Measurements from ENCODE around the gene ESPL1.

ESPL1 gene

GRCh38 chr12:53231921-53232645 lies 36.0 kb upstream of the ESPL1 start, which contains the start of gene RARG:
Gene RARG, minus strand, starts transcription at chr12:53232209. Its CDS starts 4,664 bp downstream, at chr12:53227545.
- no peak for DNase-seq

- DNase-seq = no peak
These were observed 35.2 kb upstream of the ESPL1 start for GRCh38 chr12:53232646-53233461.

GRCh38 chr12:53233671-53234121 lies 34.4 kb upstream of the ESPL1 start:
- no peak for DNase-seq

GRCh38 chr12:53234271-53234914 lies 33.7 kb upstream of the ESPL1 start:
- no peak for DNase-seq

GRCh38 chr12:53235164-53235563 lies 32.9 kb upstream of the ESPL1 start:
- DNase-seq = no peak

GRCh38 chr12:53235742-53236442 lies 32.2 kb upstream of the ESPL1 start:
- DNase-seq = no peak

- DNase-seq = no peak
These were observed 31.5 kb upstream of the ESPL1 start for GRCh38 chr12:53236443-53237111.

GRCh38 chr12:53239643-53240258 lies 28.3 kb upstream of the ESPL1 start:
- DNase-seq = no peak

- no peak for DNase-seq
These were observed 26.3 kb upstream of the ESPL1 start for GRCh38 chr12:53241623-53242412.

GRCh38 chr12:53244337-53244736 lies 23.8 kb upstream of the ESPL1 start:
- no peak for DNase-seq

- DNase-seq = no peak
These were observed 22.8 kb upstream of the ESPL1 start for GRCh38 chr12:53245286-53245685.

- peak; percentile 16 for DNase-seq
These were observed 16.4 kb upstream of the ESPL1 start for GRCh38 chr12:53251477-53252348.

GRCh38 chr12:53252349-53252916 lies 15.7 kb upstream of the ESPL1 start:
- no peak for DNase-seq

- no peak for DNase-seq
These were observed 14.8 kb upstream of the ESPL1 start for GRCh38 chr12:53253298-53253697.

GRCh38 chr12:53254816-53255545 lies 13.1 kb upstream of the ESPL1 start:
- no peak for DNase-seq

- DNase-seq = no peak
These were observed 12.1 kb upstream of the ESPL1 start for GRCh38 chr12:53255996-53256395.

GRCh38 chr12:53258541-53259539 lies 9.3 kb upstream of the ESPL1 start:
- no peak for DNase-seq

GRCh38 chr12:53259891-53260290 lies 8.2 kb upstream of the ESPL1 start:
- DNase-seq = no peak
